H1 (cell line): ENCODE data around the gene DPF1. TPM values are rescaled to one million over a fixed set of nuclear protein-coding genes. Genes with fewer than 3 reads are reported as not detected.

Source experiments
- ATF2 ChIP-seq: IDR thresholded peaks from 2 replicates; pipeline ENCODE4 v1.6.1; 2012; ENCODE audit warnings: low read length, inconsistent platforms
- BRCA1 ChIP-seq: IDR thresholded peaks from 2 replicates; pipeline ENCODE4 v1.6.1; 2012; ENCODE audit warnings: low read depth, low read length, improper control_type of control experiment
- CBX5 ChIP-seq: fragments of 300-800, 300-1000 bp; sonication (generic); IDR thresholded peaks from 2 replicates; pipeline ENCODE4 v1.7.1; 2016; ENCODE audit warnings: antibody characterized with exemption, low read length, low read depth
- CEBPB ChIP-seq: IDR thresholded peaks from 2 replicates; pipeline ENCODE4 v1.6.1; 2012; ENCODE audit warnings: low read depth, low read length
- E2F6 ChIP-seq: IDR thresholded peaks from 2 replicates; pipeline ENCODE4 v1.6.1; 2012; ENCODE audit warnings: inconsistent platforms
- EZH2 ChIP-seq: fragments of 200-600 bp; sonication (generic); IDR thresholded peaks from 2 replicates; pipeline ENCODE4 v1.7.1; 2012; ENCODE audit warnings: low read depth, mild to moderate bottlenecking, moderate library complexity, low read length, inconsistent platforms; ENCODE audit not compliant: severe bottlenecking
- FOSL1 ChIP-seq: IDR thresholded peaks from 2 replicates; pipeline ENCODE4 v1.6.1; 2011; ENCODE audit warnings: mild to moderate bottlenecking, low read depth, low read length, moderate library complexity; ENCODE audit not compliant: insufficient read depth
- GABPA ChIP-seq: IDR thresholded peaks from 2 replicates; pipeline ENCODE4 v1.6.1; 2011; ENCODE audit warnings: mild to moderate bottlenecking, low read length, moderate library complexity, borderline replicate concordance; ENCODE audit not compliant: insufficient read depth
- MAFK ChIP-seq: IDR thresholded peaks from 2 replicates; pipeline ENCODE4 v1.6.1; 2012; ENCODE audit warnings: low read depth, mild to moderate bottlenecking, improper control_type of control experiment, low read length
- MAX ChIP-seq: IDR thresholded peaks from 2 replicates; pipeline ENCODE4 v1.6.1; 2012; ENCODE audit warnings: inconsistent platforms
- POLR2AphosphoS5 ChIP-seq: IDR thresholded peaks from 2 replicates; pipeline ENCODE4 v1.6.1; 2011; ENCODE audit warnings: low read depth, low read length
- RAD21 ChIP-seq, 2 experiments: IDR thresholded peaks in 1 of 2; conservative IDR thresholded peaks in 1 of 2; 2 replicates each; pipeline ENCODE4 v1.6.1; 2011; ENCODE audit warnings: low read depth in 2 of 2, low read length in 2 of 2, improper control_type of control experiment in 1 of 2, inconsistent platforms in 1 of 2, mild to moderate bottlenecking in 1 of 2, moderate library complexity in 1 of 2
- RNF2 ChIP-seq: fragments of 200-900, 300-1000 bp; sonication (generic); IDR thresholded peaks from 2 replicates; pipeline ENCODE4 v1.7.1; 2016; ENCODE audit warnings: borderline replicate concordance, low read depth, mild to moderate bottlenecking, antibody characterized with exemption, low read length; ENCODE audit not compliant: poor library complexity, severe bottlenecking; ENCODE audit errors: missing control alignments
- SP2 ChIP-seq: IDR thresholded peaks from 2 replicates; pipeline ENCODE4 v1.6.1; 2012; ENCODE audit warnings: mild to moderate bottlenecking, low read length, inconsistent platforms
- TAF1 ChIP-seq: IDR thresholded peaks from 2 replicates; pipeline ENCODE4 v1.6.1; 2011; ENCODE audit warnings: mild to moderate bottlenecking, low read depth, low read length
- TAF7 ChIP-seq: optimal IDR thresholded peaks from 2 replicates; pipeline ENCODE3; 2011; ENCODE audit warnings: low read depth, mild to moderate bottlenecking, inconsistent platforms, low read length, moderate library complexity, borderline replicate concordance
- TBP ChIP-seq: IDR thresholded peaks from 2 replicates; pipeline ENCODE4 v1.6.1; 2011; ENCODE audit warnings: low read depth, low read length, improper control_type of control experiment
- TEAD4 ChIP-seq: IDR thresholded peaks from 2 replicates; pipeline ENCODE4 v1.6.1; 2012; ENCODE audit warnings: low read depth, low read length, inconsistent platforms, mixed read lengths
- USF2 ChIP-seq: IDR thresholded peaks from 2 replicates; pipeline ENCODE4 v1.6.1; 2011; ENCODE audit warnings: low read length, improper control_type of control experiment
- YY1 ChIP-seq: IDR thresholded peaks from 2 replicates; pipeline ENCODE4 v1.6.1; 2011; ENCODE audit warnings: low read depth, mild to moderate bottlenecking, low read length
- polyA plus RNA-seq, 7 experiments: library from polyadenylated mRNA; depleted of rRNA in 3 of 7; stranded (reverse) in 5 of 7; unstranded in 2 of 7; fragments of >200 nt in 5 of 7; fragments of 200-250 nt in 2 of 7; gene quantifications; 1 replicate in 5 of 7; 2 replicates in 1 of 7; 4 replicates in 1 of 7; pipeline versions ENCODE4 v1.2.1 to v1.2.3, GENCODE V29; 2011 to 2013; ENCODE audit warnings: missing spikeins in 2 of 7, mixed read lengths in 2 of 7
- total RNA-seq: library from RNA; stranded (reverse); fragmentation: NEBNext Ultra II Directional; extraction: Animal tissue kit (Norgen Biotek cat#: 25700); gene quantifications from 2 replicates; pipeline ENCODE4 v1.2.1, GENCODE V29; 2021

Gene DPF1
- total and polyA plus RNA-seq, 2 of the 8 experiments (the other 6 are each of a cell fraction or from before 2014, with no cell fraction given): 12.9 to 15.6 TPM

GRCh38 chr19:38264486-38265212 is 40.6 kb upstream of the DPF1 start, which contains the start of gene SPINT2 (continued):
- TF ChIP-seq SP2 (no peak), BRCA1 (peak; percentile 84), ATF2 (no peak), CBX5 (no peak), TEAD4 (no peak), CEBPB (no peak), TAF7 (peak; percentile 92), RAD21 (IDR thresholded peaks at IDR 0.05 in 1 of 2, conservative IDR thresholded peaks at IDR 0.05 in 1 of 2; ENCODE audit: low read depth in 2 of 2, low read length in 2 of 2) (no peak), E2F6 (no peak; the same call in 1 of the 2 replicates), YY1 (peak; percentile 57; the same call in 1 of the 2 replicates), FOSL1 (no peak), MAX (no peak; the same call in 1 of the 2 replicates), USF2 (no peak), MAFK (no peak), GABPA (peak; percentile 86), POLR2AphosphoS5 (peak; percentile 93), TAF1 (peak; percentile 81), RNF2 (no peak), TBP (peak; percentile 60; the same call in 1 of the 2 replicates), EZH2 (no peak)
